Mesenteric fat pad (tissue), 1 donor: ENCODE measurements around the gene PKP3. TPM values are rescaled to one million over a fixed set of nuclear protein-coding genes. Genes with fewer than 3 reads are reported as not detected.
"Not testable (repeated sequence)": the region's sequence is repeated elsewhere in the genome, so short reads cannot be mapped to it uniquely, and the experiment has no call there.

ENCODE experiments used
- DNase-seq: peaks from one replicate; pipeline ENCODE4 v3.0.0-alpha.2; 2020; ENCODE audit warnings: low spot score
- long read RNA-seq: library from polyadenylated mRNA; unstranded; transcript quantifications from one replicate; pipeline ENCODE4 v2.0.0, GENCODE V29; 2020
- total RNA-seq: library from RNA; stranded (reverse); fragmentation: NEBNext Ultra II Directional; extraction: Animal tissue kit (Norgen Biotek cat#: 25700); gene quantifications from one replicate; pipeline ENCODE4 v1.2.1, GENCODE V29; 2021
- donor health status: DM: yes; HTN: yes; CAD: no.

PKP3 gene
- total RNA-seq: 1.2 TPM
- long read RNA-seq, partial matches to known transcripts: 0 of 7 reads
- long read RNA-seq, other reads (novel, unspliced or antisense): 3 of 7 reads

- DNase-seq: no peak
Measured at GRCh38 chr11:394034-394857, at the start of gene PKP3. Gene PKP3 (plus strand): TSS chr11:394209. CDS start chr11:394293, 84 bp downstream.

GRCh38 chr11:344836-345578 is 49.0 kb upstream of the PKP3 start:
- DNase-seq: no peak

GRCh38 chr11:346529-346928 is 47.5 kb upstream of the PKP3 start:
- DNase-seq: no peak

- not testable (repeated sequence) for DNase-seq
Measured at GRCh38 chr11:349270-349954, 44.6 kb upstream of the PKP3 start.

GRCh38 chr11:350033-350722 is 43.8 kb upstream of the PKP3 start:
- not testable (repeated sequence) for DNase-seq

- no peak for DNase-seq
Measured at GRCh38 chr11:350723-351255, 43.2 kb upstream of the PKP3 start.

- no peak for DNase-seq
Measured at GRCh38 chr11:351411-351810, 42.6 kb upstream of the PKP3 start.

- DNase-seq: no peak
Measured at GRCh38 chr11:352456-353031, 41.5 kb upstream of the PKP3 start.

GRCh38 chr11:353179-353873 is 40.7 kb upstream of the PKP3 start:
- DNase-seq: no peak

- DNase-seq: peak; percentile 98
Measured at GRCh38 chr11:355581-356458, 38.2 kb upstream of the PKP3 start.

- DNase-seq: peak; percentile 30
Measured at GRCh38 chr11:356610-357009, 37.4 kb upstream of the PKP3 start.

- no peak for DNase-seq
Measured at GRCh38 chr11:357582-357981, 36.4 kb upstream of the PKP3 start.

- DNase-seq: peak; percentile 84
Measured at GRCh38 chr11:358129-358800, 35.7 kb upstream of the PKP3 start.

GRCh38 chr11:359181-359714 is 34.8 kb upstream of the PKP3 start:
- peak; percentile 39 for DNase-seq

GRCh38 chr11:360326-361280 is 33.4 kb upstream of the PKP3 start:
- DNase-seq: peak; percentile 89

- peak; percentile 85 for DNase-seq
Measured at GRCh38 chr11:362642-363442, 31.2 kb upstream of the PKP3 start.
